Prostate gland (tissue), 2 donors: ENCODE results near the gene IQSEC3.

Experiments used
- CTCF ChIP-seq, 4 experiments: fragments of 200-600 bp in 2 of 4; fragments of 450-650 bp in 2 of 4; sonication (generic) in 2 of 4; IDR thresholded peaks; 1 replicate in 3 of 4; 2 replicates in 1 of 4; pipeline ENCODE4 v1.5.1; 2016 to 2019; ENCODE audit warnings: antibody characterized with exemption in 4 of 4, mild to moderate bottlenecking in 2 of 4, moderate library complexity in 2 of 4
- POLR2A ChIP-seq: fragments of 450-650 bp; IDR thresholded peaks from one replicate; pipeline ENCODE4 v1.6.1; 2016; ENCODE audit warnings: antibody characterized with exemption, mild to moderate bottlenecking

- TF ChIP-seq CTCF (IDR thresholded peaks at IDR 0.05) (no peak), POLR2A (no peak)
Observed at GRCh38 chr12:185576-185955, 119.0 kb downstream of the IQSEC3 start.
